Cerebellar cortex (tissue), 1 donor: ENCODE results near the gene TSPAN3.
A peak's percentile ranks its signal among the peaks of the same experiment; 100 is the strongest.

Experiments used
- DNase-seq: peaks from one replicate; pipeline ENCODE4 v3.0.0-alpha.2; 2015; ENCODE audit warnings: low spot score

Gene TSPAN3

GRCh38 chr15:77083381-77084160 lies 12.7 kb upstream of the TSPAN3 start:
- DNase-seq: peak; percentile 86

GRCh38 chr15:77081971-77082370 lies 11.1 kb upstream of the TSPAN3 start:
- no peak for DNase-seq

DNA sequence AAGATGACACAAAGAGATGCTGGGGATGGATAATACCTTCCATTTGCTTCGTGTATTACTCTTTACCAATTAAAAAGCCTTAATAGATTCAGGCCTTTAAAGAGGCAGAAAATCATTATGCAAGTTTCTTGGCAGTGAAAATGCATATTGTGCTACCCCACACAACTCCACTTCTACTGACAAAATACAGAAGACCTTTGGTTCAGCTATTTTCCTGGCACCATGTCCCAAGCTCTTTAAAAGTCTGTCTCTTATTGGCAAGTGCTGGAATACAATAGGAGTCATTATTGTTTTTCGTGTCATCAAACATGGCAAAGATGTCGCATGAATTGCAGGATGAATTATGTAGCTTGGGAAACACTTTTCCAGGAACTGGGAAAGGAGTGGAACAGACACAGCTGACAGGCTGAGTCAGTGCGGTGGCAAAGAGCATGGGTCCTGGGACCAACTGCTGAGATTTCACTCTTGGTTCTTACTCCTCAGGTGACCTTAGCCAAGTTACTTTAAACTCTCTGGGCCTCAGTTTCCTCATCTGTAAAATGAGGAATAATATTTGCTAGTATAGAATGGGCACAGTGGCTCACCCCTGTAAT lies 5.5 kb upstream of the TSPAN3 start:
- no peak for DNase-seq

GRCh38 chr15:77075528-77075927 lies 4.6 kb upstream of the TSPAN3 start:
- DNase-seq: peak; percentile 27

- DNase-seq: no peak
These were observed 3.4 kb upstream of the TSPAN3 start for GRCh38 chr15:77074350-77074749.

GRCh38 chr15:77071305-77072223 lies 655 bp upstream of the TSPAN3 start:
- DNase-seq: no peak

GRCh38 chr15:77070180-77070494 lies 772 bp downstream of the TSPAN3 start:
- DNase-seq: no peak

DNA sequence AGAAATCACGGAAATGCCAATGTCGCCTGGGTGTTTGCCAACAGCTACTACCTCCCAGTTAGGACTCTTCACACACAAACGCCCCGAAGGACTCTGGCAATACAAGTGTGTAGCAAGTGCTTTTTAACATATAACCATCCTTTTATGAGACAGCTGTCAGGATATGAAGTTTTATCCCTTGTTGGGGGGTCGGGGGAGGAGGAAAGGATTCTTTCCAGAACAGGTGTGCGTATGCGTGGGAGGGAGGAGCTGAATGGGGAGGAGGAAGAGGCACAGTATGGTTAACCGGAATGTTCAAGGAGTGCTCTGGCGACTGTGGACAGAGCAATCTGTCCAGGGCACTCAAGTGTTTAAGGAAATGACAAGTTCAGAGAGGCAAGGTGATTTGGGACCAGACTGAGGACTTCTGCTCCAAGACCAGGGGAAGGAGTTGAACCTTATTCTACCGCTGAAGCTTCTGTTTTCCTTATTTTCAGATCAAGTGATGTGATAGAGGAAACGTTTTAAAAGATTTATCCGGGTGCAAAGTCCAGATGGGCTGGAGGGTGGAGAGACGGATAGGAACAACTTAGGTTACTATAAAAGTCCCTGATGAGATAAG lies 1.3 kb downstream of the TSPAN3 start:
- peak; percentile 25 for DNase-seq

GRCh38 chr15:77068633-77069032 lies 2.3 kb downstream of the TSPAN3 start:
- DNase-seq: no peak

DNA sequence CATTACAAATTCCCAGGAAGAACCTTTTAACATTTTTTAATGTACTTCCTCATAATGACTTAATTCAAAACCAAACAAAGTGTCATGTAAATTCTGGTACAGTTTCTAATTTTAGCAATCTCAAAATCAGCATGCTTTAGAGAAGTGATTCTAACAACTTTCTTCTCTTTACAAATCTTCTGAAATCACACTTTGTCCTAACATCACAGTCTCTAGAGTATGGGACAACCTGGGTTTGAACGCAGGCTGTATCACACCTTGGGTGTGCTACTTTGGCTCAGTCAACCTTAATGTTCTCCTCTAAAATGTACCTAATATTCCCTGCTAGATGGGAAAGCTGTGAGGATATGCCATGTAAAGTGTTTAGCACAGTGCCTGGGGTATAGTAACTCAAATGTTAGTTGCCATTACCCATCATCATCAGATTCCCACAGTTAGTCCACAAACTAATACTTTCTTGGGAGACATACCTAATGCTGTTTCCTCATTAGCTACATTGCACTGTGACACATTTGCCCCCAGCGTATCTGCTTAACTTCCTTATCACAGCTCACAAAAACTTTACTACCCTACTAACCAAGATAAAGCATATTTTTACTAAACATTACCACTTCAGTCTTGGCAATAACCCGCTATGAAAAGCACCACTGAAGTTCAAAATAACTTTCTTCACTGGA lies 3.1 kb downstream of the TSPAN3 start:
- no peak for DNase-seq

- no peak for DNase-seq
These were observed 3.8 kb downstream of the TSPAN3 start for GRCh38 chr15:77066971-77067690.

DNA sequence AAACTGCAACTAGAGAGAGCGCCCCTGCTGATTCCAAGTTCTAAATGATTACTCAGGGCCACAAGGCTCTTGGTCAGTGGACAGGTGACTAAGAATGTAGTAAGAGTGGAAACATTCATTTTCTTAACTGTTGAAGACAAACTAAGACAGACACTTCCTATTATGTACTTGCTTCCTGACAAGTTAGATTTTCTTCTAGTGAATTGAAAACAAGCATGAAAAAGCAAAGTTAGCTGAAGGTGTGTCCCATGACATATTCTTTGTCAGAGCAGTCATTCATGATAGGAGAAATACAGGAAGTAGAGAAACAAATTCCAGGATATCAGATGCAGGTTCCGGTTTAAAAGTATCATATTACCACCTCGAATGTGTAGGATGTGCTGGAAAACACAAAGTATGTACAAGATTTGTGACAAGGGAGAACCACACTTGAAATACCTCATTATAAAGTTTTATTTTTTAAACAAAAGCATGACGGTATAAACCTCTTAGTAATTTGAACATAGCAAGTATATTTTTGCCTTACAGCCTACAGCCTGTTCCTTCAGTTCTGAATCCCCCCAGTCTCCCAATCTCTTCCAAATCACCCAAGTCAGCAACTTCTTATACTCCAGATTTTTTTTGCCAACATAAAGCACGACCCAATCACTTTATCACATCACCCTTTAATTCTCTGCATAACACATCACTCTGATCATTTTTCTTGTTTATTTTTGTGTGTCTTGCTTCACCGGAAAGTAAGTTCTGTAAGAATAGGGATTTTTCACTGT lies 6.2 kb downstream of the TSPAN3 start:
- no peak for DNase-seq

- no peak for DNase-seq
These were observed 6.8 kb downstream of the TSPAN3 start for GRCh38 chr15:77064063-77064462.

DNA sequence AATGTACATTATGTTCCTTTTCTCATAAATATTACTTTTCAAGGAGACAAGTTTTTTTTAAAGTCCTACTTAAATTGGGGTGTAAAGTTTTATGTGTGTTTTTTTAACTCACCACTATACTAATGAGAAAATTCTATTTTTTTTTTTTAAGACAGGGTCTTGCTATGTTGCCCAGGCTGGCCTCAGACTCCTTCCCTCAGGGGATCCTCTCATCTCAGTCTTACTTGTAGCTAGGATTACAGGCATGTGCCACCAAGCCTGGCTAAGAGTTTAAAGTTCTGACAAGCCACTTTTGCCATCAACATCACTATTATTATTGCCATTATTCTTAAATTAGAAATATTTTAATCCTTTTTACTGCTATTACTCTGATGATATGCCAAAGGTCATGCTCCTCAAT lies 7.7 kb downstream of the TSPAN3 start:
- no peak for DNase-seq

DNA sequence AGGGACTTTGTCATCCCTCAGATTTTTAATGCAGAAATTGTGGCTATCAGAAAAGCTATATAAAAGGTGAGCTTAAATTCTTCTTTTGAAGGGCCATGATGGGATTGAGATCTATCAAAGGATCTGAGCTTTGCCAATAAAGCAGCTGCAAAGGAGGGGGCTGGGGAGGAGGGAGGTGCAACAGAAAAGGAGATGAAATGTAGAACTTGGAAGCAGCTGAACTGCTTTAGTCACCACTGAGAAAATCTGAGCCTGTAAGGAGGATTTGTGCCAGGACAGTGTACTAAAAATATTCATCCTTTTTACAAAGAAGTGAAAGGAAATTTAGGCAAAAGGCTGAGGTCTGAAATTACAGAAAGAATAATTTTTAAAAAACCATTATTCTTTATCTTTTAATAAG lies 10.4 kb downstream of the TSPAN3 start:
- DNase-seq: peak; percentile 54

- DNase-seq: no peak
These were observed 11.0 kb downstream of the TSPAN3 start for GRCh38 chr15:77059786-77060361.

DNA sequence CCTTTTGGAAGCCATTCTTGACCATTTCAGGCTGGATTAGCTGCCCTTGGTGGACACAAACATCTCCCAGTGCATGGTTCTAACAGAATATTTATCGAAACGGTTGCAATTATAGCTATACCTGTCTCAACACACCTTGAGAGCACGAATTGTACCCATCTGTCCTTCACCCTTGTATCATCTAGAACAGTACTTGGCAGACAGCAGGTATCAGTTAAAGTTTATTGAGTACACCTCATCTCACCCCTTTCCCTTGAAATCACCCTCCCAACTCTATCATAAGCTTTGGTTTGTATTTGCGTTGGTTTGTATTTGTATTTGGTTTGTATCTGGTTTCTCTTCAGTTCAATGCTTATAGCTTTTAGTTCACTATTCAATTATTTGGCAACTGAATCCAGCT lies 12.4 kb downstream of the TSPAN3 start:
- no peak for DNase-seq

DNA sequence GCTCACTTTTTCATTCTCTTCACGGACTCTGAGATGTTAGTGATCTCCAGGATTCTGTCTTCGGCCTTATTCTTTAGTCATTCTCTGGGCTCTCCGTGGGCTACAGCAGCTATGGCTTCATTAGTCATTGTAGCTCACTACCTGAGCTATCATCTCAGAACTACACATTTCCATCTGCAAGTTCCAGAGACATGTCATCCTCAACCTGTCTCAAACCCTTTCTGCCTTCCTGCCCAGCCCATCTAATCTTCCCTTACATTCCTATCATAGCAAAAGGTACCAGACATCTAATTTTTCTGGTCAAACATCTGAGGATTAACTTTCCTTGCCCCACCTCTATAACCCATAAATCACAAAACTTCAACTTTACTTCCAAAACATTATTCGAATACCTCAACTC lies 13.2 kb downstream of the TSPAN3 start:
- DNase-seq: no peak

DNA sequence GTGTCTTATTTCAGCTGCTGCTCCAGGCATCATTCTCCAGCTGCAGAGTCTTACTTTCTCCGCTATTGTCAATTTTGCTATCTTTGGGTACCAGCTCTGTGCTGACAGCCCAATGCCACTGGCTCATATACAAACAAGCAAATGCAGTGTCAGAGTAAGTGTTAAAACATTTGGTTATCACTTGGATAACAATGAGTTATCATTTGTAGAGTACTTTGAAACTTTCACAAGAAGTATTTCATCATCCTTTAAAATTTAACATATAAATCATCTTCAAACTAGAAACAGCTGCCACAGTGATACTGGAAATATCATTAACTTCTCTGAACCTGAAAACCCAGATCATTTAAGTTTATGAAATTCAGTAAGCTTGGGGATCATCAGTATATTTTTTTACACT lies 13.8 kb downstream of the TSPAN3 start:
- no peak for DNase-seq

GRCh38 chr15:77053709-77054108 lies 17.2 kb downstream of the TSPAN3 start:
- DNase-seq: no peak
